Nucleus accumbens (tissue), 56 donors: ENCODE measurements around the gene MST1.

Source experiments
- DNase-seq, 56 donors: peaks; one replicate each; lab custom pipeline; 2025; lab: John Stamatoyannopoulos, UW

Gene MST1

GRCh38 chr3:49641921-49642707 lies 47.2 kb downstream of the MST1 start:
- DNase-seq = no peak

GRCh38 chr3:49641292-49641691 lies 48.0 kb downstream of the MST1 start:
- peak in 5 of 56 donors; percentile 7 to 30 (median 22) for DNase-seq

- no peak for DNase-seq
These were observed 49.7 kb downstream of the MST1 start for GRCh38 chr3:49639551-49639950.

- DNase-seq = peak in 37 of 56 donors; percentile 10 to 84 (median 49)
These were observed 50.8 kb downstream of the MST1 start for GRCh38 chr3:49638445-49638844.

- DNase-seq = peak in 25 of 56 donors; percentile 9 to 84 (median 39)
These were observed 52.2 kb downstream of the MST1 start for GRCh38 chr3:49636883-49637609.

GRCh38 chr3:49634736-49635135 lies 54.5 kb downstream of the MST1 start:
- DNase-seq = no peak
